ENCODE data around the gene RPAIN. TPM values are rescaled to one million over a fixed set of nuclear protein-coding genes. Genes with fewer than 3 reads are reported as not detected.
"Not testable (repeated sequence)": the region's sequence is repeated elsewhere in the genome, so short reads cannot be mapped to it uniquely, and the experiment has no call there.

The RPAIN gene
- total RNA-seq, 1 donor from 2014 or later, result 24.8 TPM

GRCh38 chr17:5424909-5425308 is 4.9 kb downstream of the RPAIN start:
- intact Hi-C loops (cut with DNase I), result no loop called here
- DNase-seq, result no peak
- ATAC-seq (ENCODE audit: poor library complexity), result no peak

- ATAC-seq (ENCODE audit: poor library complexity) (no peak), DNase-seq (no peak)
- intact Hi-C loops (cut with DNase I), result no loop called here
Observed at GRCh38 chr17:5425826-5426225, 5.8 kb downstream of the RPAIN start.

- intact Hi-C loops (cut with DNase I), result no loop called here
- DNase-seq (no peak), ATAC-seq (ENCODE audit: poor library complexity) (no peak)
Observed at GRCh38 chr17:5429191-5429887, 9.4 kb downstream of the RPAIN start.

GRCh38 chr17:5430413-5430999 is 10.5 kb downstream of the RPAIN start:
- ATAC-seq (ENCODE audit: poor library complexity) (no peak), DNase-seq (no peak)
- intact Hi-C loops (cut with DNase I), result no loop called here

GRCh38 chr17:5431234-5431633 is 11.3 kb downstream of the RPAIN start:
- DNase-seq; ATAC-seq (ENCODE audit: poor library complexity); intact Hi-C loops (cut with DNase I): not testable (repeated sequence)

- ATAC-seq (ENCODE audit: poor library complexity) (no peak), DNase-seq (no peak)
- intact Hi-C loops (cut with DNase I), result no loop called here
Observed at GRCh38 chr17:5431949-5432556, 12.1 kb downstream of the RPAIN start.

- ATAC-seq (ENCODE audit: poor library complexity), result no peak
- intact Hi-C loops (cut with DNase I), result no loop called here
- DNase-seq, result no peak
Observed at GRCh38 chr17:5434984-5435383, 15.0 kb downstream of the RPAIN start.

- DNase-seq; intact Hi-C loops (cut with DNase I); ATAC-seq (ENCODE audit: poor library complexity): not testable (repeated sequence)
Observed at GRCh38 chr17:5435781-5436315, 15.9 kb downstream of the RPAIN start.

GRCh38 chr17:5437721-5438317 is 17.8 kb downstream of the RPAIN start:
- no peak for DNase-seq
- intact Hi-C loops (cut with DNase I), result no loop called here
- ATAC-seq (ENCODE audit: poor library complexity), result no peak

- ATAC-seq (ENCODE audit: poor library complexity) (peak; percentile 98), DNase-seq (peak; percentile 95)
- intact Hi-C loops (cut with DNase I), result no loop called here
Observed at GRCh38 chr17:5438716-5439445, 18.9 kb downstream of the RPAIN start, which contains the start of gene C1QBP. TSS of gene C1QBP (minus strand) at chr17:5439155. CDS start at chr17:5439073, 82 bp downstream.

- DNase-seq, result no peak
Observed at GRCh38 chr17:5439446-5439764, 19.4 kb downstream of the RPAIN start.

GRCh38 chr17:5443728-5444127 is 23.7 kb downstream of the RPAIN start:
- no peak for ATAC-seq (ENCODE audit: poor library complexity)
- intact Hi-C loops (cut with DNase I), result no loop called here

More at GRCh38 chr17:5439446-5439764, 19.4 kb downstream of the RPAIN start:
- intact Hi-C loops (cut with DNase I), result no loop called here
- ATAC-seq (ENCODE audit: poor library complexity), result no peak

GRCh38 chr17:5444209-5444608 is 24.2 kb downstream of the RPAIN start:
- intact Hi-C loops (cut with DNase I), result no loop called here
- ATAC-seq (ENCODE audit: poor library complexity), result no peak
- DNase-seq, result no peak

More at GRCh38 chr17:5443728-5444127, 23.7 kb downstream of the RPAIN start:
- DNase-seq, result no peak

GRCh38 chr17:5446786-5447185 is 26.8 kb downstream of the RPAIN start:
- intact Hi-C loops (cut with DNase I), result no loop called here
- ATAC-seq (ENCODE audit: poor library complexity), result no peak
- DNase-seq, result no peak

GRCh38 chr17:5464717-5465507 is 44.9 kb downstream of the RPAIN start:
- no peak for ATAC-seq (ENCODE audit: poor library complexity)
- intact Hi-C loops (cut with DNase I), result no loop called here
- DNase-seq, result no peak

GRCh38 chr17:5466295-5466694 is 46.3 kb downstream of the RPAIN start:
- ATAC-seq (ENCODE audit: poor library complexity), result no peak
- DNase-seq, result no peak
- intact Hi-C loops (cut with DNase I), result no loop called here

GRCh38 chr17:5467416-5467815 is 47.4 kb downstream of the RPAIN start:
- intact Hi-C loops (cut with DNase I), result no loop called here
- no peak for DNase-seq
- ATAC-seq (ENCODE audit: poor library complexity), result no peak

GRCh38 chr17:5468075-5468473 is 48.1 kb downstream of the RPAIN start:
- ATAC-seq (ENCODE audit: poor library complexity) (peak; percentile 7), DNase-seq (no peak)

More at GRCh38 chr17:5468075-5468473, 48.1 kb downstream of the RPAIN start:
- intact Hi-C loops (cut with DNase I), result no loop called here

All from Right ventricle myocardium superior (tissue), 1 donor.